HG03354 (cell line): ENCODE measurements around the gene EFEMP1.

Source experiments
- ATAC-seq: cut with Tn5 transposase; IDR thresholded peaks from one replicate; pipeline ENCODE4 v1.9.1; 2021; ENCODE audit warnings: mild to moderate bottlenecking; ENCODE audit not compliant: unreplicated experiment, poor library complexity, severe bottlenecking

The EFEMP1 gene

DNA sequence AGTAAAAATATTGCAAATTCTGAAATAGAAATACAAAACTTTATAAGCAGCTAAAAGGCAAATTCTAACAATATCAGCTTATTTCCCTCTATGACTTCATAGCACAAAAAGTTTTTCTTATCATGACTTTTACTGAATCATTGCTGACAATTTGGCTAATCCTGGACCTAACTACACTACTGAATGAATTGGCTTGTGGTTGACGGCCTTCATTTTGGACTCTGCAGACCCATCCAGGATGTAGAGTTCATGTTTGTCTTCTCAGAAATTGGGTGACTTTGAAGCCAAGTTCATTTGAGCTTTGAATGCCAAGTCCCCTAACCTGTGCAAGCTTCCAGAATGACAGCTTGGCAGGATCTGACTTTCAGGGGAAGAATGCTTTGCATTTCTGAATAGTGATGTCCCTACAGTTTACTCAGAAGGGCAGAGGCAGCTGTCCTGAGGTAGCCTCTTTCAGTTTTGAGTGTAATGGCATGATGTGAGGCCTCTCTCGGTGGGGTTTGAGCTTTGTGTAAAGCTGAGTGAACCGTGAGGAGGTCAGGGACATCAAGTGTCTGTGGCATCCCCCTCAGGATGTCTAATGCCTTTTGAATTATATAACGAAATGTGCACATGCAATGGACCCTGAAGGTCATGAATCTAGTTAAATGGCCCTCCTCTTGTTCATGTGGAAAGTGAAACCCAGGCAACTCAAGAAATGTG, 48.0 kb downstream of the EFEMP1 start:
- ATAC-seq, result no peak

DNA sequence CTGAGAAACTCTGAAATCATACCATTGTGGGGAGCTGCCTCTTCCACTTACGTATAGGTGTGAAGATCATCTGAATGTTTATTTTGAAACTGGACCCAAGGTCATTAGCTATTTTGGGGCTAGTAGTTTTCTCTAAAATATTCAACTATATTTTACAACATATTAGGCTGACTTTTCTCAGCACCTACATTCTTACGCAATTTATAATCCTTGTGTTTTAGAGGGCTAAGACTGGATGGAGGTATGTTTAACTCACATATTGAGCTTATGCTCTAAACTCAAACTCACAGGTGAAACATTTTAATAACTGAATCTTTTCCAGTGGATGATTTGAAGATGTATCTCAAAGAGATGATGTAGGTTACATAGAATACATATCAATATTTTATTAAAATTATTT, 49.2 kb downstream of the EFEMP1 start:
- ATAC-seq, result no peak

DNA sequence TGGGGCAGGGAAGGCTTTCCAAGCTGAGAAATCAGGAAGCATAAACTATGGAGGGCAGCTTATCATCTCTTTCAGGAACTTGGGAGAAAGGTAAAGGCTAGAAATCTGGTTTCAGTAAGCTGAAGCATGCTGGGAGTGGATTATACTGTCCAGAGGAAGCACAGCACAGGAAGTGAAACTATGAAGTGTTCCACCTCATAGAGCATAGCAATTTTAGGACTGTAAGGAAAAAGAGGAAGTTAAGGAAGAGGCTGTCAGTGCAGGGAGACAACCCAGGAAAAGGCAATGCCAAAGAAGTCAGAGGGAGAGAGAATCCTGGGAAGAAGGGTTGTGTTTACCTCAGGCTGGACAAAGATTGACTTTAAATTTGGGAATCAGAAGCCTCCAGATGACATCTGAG, 51.9 kb downstream of the EFEMP1 start:
- ATAC-seq, result no peak

DNA sequence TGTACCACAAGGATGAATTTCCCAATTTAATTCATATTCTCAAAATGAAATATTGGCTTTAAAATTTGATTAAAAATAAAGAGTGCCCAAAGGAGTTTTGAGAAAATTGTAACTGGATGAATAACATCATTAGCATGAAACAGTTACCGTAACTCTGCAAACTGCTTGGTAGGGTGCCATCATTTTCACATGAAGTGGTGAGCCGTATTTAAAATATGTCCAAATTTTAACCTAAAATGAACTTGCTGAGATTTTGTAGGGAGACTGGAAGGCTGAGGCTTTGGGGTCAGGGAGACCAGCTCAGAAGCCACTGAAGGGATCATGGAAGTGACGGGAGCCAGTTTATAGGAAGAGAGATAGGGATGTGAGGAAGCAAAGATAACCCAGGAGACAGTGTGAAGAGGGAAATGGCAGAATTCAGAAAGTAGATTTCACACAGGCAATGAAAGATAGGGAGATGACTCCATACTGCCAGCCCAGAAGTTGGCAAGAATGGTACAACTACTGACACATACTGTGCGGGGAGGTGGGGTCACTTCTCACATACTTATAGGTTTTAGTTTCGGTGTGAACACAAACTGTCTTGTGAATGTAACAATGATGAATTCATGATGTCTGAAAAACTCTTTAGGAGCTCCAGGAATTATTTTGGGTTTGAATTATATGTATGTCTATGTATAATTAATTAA, 53.8 kb downstream of the EFEMP1 start:
- no peak for ATAC-seq

DNA sequence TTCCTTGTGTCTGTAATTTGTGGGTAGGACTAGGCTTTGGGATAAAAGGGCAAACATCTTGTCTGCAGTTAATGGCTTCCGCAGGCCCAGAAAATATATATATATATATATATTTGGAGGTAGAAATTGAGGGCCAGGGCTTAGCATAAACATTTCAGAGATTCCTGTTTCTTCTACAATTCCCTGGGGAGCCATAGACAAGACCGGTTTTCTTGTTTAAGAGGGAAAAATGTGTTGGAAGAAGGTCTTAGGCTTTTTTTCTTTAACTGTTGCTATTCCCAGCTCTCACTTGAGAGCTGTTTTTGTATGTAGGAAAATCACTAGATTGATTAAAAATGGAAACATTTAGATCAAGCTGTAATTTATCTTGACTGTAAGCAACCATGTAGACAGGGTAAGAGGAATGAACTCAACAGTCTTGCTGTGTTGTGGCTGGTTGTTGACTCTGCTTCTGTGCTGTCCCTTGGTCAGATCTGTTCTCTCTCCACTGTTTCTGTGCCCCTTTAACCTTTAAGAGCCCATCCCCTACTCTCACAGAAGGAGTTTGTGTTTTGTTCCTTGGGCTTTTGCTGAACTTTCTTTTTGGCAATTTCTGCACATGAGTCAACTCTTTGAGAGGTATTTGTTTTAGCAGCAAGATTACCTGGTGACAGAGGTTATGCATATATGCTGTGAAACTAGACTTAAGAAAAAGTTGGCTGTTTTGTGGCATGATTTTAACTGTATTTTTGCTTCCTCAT, 58.3 kb downstream of the EFEMP1 start:
- no peak for ATAC-seq

DNA sequence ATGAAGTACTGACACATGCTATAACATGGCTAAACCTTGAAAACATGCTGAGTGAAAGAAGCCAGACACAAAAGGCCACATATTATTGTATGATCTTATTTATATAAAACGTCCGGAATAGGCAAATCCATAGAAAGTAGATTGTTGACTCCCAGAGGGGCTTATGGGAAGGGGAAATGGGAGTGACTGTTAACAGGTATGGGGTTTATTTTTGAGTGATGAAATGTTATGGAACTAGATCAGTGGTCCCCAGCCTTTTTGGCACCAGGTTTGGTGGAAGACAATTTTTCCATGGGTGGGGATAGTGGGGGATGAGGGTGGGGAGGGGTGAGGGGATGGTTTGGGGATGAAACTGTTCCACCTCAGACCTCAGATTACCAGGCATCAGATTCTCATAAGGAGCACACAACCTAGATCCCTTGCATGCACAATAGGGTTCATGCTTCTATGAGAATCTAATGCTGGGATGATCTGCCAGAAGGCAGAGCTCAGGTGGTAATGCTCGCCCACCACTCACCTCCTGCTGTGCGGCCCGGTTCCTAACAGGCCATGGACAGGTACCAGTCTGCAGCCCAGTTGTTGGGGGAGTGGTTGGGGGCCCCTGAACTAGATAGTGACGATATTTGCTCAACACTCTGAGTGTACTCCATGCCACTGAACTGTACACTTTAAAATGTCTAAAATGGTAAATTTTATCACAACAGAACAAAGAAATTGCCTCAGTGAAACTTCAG, 59.1 kb downstream of the EFEMP1 start:
- ATAC-seq, result no peak

DNA sequence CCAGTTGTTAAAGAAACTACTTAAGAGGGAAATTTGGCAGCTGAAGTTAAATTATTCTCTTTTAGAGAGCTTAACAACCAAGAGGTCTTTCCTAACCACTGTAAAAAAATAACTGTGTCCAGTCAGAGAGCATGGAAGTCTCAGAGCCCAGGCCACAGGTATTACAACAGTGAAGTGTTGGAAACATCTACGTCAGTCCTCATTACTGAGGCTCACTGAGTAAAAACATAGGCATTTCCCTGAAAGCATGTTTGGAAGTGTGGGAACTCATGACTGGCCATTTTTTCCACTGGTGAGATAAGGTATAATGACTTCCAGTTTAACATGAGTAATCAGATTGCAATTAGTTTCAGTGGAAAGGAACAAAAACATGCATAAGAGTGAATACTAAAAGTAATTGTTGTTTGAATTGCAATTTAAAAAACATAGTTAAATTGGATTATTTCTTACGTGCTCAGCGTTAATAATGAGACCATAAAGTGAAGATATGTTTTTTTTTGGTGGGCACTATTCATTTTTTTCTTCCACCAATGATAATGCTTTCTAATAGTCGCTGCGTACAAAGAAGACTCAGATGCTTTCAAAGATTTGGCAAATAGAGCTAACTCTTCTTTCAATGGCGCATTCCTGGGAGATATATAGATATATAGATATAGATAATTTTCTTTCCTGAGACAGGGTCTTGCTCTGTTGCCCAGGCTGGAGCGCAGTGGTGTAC, 60.8 kb downstream of the EFEMP1 start:
- no peak for ATAC-seq

DNA sequence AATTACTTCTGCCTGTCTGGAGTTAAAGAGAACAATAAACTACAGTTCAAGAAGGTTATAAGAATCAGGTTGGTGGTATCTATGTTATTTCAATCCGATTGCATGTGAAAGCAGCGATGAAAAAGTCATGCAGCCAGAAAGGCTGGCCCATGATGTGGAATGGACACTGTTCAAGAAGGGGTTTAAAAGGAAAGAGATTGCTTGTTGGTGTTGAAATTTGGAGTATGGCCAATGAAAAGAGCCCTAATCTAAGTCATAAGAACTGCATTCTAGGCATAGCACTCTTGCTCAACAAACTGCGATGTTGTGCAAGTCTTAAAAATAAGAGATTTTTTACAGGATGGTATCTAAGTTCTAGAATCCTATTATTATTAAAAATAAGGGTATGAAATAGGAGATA, 61.3 kb downstream of the EFEMP1 start:
- ATAC-seq, result no peak

DNA sequence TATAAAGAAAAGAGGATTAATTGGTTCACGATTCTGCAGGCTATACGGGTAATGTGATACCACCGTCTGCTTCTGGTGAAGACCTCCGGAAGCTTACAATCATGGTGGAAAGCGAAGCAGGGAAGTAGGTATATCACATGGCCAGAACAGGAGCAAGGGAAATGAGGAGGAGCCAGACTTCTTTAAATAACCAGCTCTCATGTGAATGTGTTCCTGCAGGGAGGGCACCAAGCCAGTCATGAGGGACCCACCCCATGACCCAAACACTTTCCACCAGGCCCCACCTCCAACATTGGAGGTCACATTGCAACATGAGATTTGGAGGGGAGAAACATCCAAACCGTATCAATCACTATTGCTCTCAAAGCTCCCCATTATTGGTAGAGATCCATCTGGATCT, 61.8 kb downstream of the EFEMP1 start:
- ATAC-seq, result no peak

DNA sequence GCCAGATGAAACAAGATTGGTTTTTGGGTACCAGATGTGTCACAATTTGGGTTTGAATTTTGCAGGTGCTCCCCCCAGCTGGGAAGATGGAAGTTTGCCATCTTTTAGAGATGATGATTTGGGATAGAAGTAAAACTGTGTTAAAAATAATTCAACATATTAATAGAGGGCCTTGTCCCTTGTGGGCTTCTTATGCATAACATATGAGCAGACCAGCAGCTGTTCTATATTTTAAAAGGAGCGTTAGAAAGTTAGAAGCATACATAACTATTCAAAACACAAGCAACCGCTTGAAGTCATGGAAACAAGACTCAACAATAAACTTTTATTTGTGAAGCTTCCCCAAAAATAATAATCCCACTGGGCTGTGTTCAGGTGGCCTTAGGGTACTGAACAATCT, 62.8 kb downstream of the EFEMP1 start:
- no peak for ATAC-seq

DNA sequence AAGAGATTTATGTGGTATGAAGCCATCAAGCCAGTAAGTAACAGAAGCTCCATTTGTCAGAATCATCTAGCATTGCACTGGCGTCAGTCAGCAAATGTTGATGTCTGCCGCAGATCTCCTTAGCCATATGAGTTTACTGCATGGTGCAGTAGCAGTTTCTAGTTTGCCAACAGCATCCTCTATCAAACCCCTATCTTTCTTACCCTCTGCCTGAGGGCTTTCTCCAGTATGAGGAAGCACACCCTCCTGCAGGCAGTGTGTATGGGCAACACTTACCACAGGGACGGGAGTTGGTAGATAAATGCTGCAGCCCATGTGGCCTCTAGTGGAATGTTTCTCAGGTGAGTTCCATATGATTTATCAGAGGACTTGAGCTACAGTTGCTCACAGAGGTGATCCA, 63.7 kb downstream of the EFEMP1 start:
- no peak for ATAC-seq

DNA sequence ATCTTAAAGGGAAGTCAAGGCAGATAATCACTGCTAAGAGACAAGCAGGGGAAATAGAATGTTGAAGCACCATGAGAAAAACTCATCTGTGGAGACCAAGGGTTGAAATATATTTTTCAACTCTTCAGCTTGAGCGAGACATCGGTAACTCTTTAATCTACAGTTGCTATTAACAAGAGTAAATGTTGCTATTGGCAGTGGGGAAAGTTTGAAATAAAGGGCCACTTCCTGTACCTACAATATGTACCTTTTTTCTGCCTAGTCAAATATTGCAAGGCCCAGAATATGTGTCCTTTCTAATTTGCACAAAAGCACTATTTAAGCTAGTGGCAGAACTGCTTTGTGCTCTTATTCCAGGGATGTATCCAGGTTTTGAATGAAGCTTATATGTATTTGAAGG, 65.8 kb downstream of the EFEMP1 start:
- ATAC-seq, result no peak

DNA sequence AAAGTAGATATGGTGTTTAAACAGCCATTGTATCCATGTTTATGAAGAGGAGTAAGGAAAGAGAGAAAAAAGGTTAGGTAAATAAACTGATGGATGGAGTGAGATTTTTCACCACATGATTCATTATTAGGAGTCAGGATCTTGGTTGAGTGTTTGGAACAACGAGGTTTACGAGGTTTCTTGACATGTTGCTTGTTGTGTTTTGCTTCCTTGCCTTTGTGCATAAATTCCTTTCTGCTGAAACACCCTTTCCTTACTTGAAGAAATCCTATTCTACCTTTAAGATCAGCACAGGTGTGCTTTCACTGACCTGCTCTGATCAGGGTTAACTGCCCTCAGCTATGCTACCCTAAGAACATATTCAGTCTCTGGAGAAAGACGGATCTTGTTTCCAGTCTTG, 66.6 kb downstream of the EFEMP1 start:
- ATAC-seq, result no peak

DNA sequence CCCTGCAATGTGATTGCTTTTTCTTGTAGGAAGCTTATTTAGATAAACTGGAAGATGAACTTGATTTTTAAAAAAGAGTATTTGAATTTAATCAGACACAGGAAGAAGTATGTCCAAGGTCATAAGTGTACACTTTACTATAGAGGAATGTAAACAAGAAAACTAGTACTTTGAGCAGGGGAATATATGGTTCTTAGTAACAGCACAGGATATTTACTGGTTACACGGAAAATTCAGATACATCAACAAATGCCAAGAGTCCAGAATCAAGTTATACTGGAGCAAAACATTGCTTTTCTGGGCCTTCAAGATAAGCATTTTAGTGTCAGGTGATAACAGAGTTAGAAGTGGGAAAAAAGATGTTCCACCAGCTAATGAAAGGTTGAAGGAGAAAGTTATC, 75.5 kb downstream of the EFEMP1 start:
- ATAC-seq, result no peak

DNA sequence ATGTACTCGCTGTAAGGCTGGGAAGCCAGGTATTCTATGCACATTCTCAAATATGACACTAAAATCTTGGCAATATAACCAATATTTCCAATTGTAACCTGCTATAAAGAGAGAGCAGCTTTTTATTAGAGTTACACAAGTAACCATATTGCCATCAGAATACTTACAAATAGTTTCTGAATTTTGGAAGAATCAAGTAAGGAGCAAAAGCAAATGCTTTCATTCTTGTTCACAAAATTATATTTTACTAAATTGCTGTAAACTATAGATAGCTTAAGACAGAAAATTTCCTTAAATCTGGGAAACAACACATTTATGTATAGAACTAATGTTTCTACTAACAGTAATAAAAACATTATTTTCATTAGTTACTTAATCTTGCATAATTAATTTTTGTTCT, 77.2 kb downstream of the EFEMP1 start:
- no peak for ATAC-seq

DNA sequence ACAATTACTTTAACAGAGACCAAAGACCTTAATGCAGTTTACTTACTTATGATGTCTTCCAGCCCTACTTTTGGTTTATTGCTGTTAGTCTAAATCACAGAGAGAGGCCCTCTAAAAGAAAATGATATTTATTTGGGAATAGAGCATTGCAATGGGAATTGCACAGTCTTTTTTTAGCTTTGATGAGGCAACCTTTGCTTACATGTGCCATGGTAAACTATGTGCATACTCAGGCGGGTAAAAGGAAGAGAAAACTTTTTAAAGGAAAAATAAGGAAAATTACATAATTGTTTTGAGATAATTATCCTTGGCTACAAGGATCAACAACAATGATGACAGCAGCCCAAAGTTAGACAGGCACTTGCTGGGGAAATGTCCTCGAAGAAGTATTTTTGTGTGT, 78.6 kb downstream of the EFEMP1 start:
- no peak for ATAC-seq

DNA sequence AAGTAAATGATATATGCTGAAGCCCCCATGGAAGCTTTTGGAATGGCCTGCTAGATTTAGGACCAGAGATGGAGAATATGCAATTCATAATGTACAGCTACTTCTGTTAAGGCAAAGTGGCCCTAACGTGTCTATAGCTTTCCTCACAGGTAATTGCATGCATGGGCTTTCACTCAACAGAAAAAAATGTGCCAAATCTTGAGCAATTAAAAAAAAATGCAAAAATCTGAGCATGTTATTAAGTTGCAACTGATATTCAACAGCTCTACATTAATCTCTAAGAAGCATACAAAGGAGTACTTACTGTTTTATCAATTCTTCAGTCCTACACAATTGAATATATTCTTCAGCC, 79.6 kb downstream of the EFEMP1 start:
- ATAC-seq, result no peak

DNA sequence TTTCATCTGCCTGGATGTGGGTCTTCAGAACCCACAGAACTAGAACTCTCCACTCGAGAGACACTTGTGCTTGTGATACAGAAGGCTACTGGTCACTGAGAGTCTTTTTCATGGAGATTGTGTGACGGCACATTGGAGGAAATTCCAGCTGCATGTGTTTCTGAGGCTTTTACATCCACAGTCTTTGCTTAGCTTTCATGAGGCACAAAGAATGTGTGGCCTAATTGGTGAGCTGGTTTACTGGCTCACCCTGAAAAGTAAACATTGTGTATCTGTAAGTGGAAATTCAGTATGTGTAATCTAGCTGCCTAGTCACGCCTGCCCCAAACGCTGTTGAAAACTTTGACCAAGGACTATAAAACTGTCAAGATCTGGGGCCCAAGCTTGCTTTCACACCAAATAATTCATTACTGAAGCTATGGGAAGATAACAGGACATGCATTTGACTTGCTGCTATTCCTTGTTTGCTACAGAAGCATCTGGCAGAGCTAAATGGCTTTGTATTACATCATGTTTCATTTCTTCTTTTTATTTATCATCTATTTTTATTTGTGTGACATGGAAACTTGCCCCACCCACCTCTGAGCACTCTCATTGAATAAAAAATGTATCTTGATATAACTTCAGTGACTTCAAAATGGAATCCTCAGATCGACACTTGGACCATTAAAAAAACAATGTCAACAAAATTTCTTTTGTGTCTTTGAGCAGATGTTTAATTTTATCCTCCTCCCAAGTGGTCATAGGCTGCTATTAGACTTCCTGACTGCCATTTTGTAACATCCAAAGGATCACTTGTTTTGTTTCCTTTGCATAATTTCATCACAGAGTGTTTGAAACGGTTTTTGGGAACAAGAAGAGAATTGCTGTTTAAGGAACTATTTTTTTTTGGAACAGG, 80.2 kb downstream of the EFEMP1 start:
- no peak for ATAC-seq

DNA sequence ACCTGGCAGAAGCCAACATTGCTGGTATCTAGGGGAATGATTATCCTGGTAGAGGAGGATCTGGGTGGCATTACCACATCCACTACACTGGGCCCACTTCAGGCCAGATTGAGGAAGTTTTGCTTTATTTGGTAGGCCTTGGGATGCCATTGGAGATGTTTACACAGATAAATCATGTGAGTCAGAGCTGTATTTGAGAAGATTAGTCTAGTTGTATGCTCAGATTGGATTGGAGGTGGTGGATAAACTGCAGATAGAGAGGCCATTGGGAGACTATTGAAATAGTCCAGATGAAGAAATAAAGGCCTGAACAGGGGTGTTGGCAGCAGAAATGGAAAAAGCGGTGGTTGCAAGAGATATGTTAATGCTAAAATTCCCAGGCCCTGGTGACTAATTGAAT, 81.5 kb downstream of the EFEMP1 start:
- no peak for ATAC-seq
